B cell (primary cell): ENCODE measurements around the gene MAP3K15. TPM values are rescaled to one million over a fixed set of nuclear protein-coding genes. Genes with fewer than 3 reads are reported as not detected.

Source experiments
- ATAC-seq: fragments of 200-7000 bp; cut with Tn5 transposase; one replicate; pipeline ENCODE4 v1.10.0; 2021; ENCODE audit warnings: low read depth, mild to moderate bottlenecking, moderate number of reproducible peaks, moderate library complexity
- CTCF ChIA-PET: fragments of 350-600 bp; sonication (Branson Sonifier 250); formaldehyde crosslinking; loops from one replicate; lab custom pipeline; 2021; ENCODE audit warnings: antibody characterized with exemption, inconsistent platforms; lab: Charles Lee
- POLR2A ChIA-PET: fragments of 350-600 bp; sonication (Branson Sonifier 250); formaldehyde crosslinking; loops from one replicate; lab custom pipeline; 2021; ENCODE audit warnings: antibody characterized with exemption; lab: Charles Lee
- DNase-seq: peaks from one replicate; pipeline ENCODE4 v3.0.0; 2013
- H2AFZ ChIP-seq: 2 replicates; pipeline ENCODE4 v1.6.1; 2012; ENCODE audit warnings: mild to moderate bottlenecking, low read depth, low read length; ENCODE audit not compliant: insufficient read depth, poor library complexity, severe bottlenecking
- H3K27ac ChIP-seq, 2 donors: 1 replicate in 1 of 2; 2 replicates in 1 of 2; pipeline ENCODE4 v1.5.1; 2012 to 2013; ENCODE audit warnings: low read length in 2 of 2, mild to moderate bottlenecking in 2 of 2, moderate library complexity in 1 of 2
- H3K27me3 ChIP-seq, 4 experiments: fragments of 200-600 bp in 1 of 4; sonication (generic) in 1 of 4; replicated peaks in 1 of 4; 1 replicate in 2 of 4; 2 replicates in 2 of 4; pipeline versions ENCODE4 v1.6.1 to v1.7.0; 2013 to 2016; ENCODE audit warnings: low read length in 3 of 4, mild to moderate bottlenecking in 2 of 4, mixed read lengths in 1 of 4, moderate library complexity in 1 of 4; ENCODE audit not compliant: insufficient read depth in 4 of 4, control insufficient read depth in 3 of 4; ENCODE audit errors: control extremely low read depth in 1 of 4
- H3K36me3 ChIP-seq, 2 experiments: replicated peaks in 1 of 2; 1 replicate in 1 of 2; 2 replicates in 1 of 2; pipeline versions ENCODE4 v1.6.1 to v1.7.1; 2013; ENCODE audit warnings: low read length in 1 of 2; ENCODE audit not compliant: insufficient read depth in 2 of 2, control insufficient read depth in 1 of 2; ENCODE audit errors: control extremely low read depth in 1 of 2, extremely low read depth in 1 of 2
- H3K4me1 ChIP-seq, 2 donors: fragments of 200-600 bp in 1 of 2; sonication (generic) in 1 of 2; 1 replicate in 1 of 2; 2 replicates in 1 of 2; pipeline versions ENCODE4 v1.5.1 to v1.6.1; 2013 to 2017; ENCODE audit warnings: low read length in 2 of 2; ENCODE audit not compliant: control insufficient read depth in 2 of 2, insufficient read depth in 2 of 2
- H3K4me2 ChIP-seq: replicated peaks from 2 replicates; pipeline ENCODE3; 2012; ENCODE audit warnings: mild to moderate bottlenecking, low read depth, low read length; ENCODE audit not compliant: poor library complexity, severe bottlenecking
- H3K4me3 ChIP-seq, 5 experiments: fragments of 200-600 bp in 1 of 5; sonication (generic) in 1 of 5; 1 replicate in 3 of 5; 2 replicates in 2 of 5; pipeline versions ENCODE4 v1.5.1 to v1.7.0; 2011 to 2016; ENCODE audit warnings: low read length in 4 of 5, mild to moderate bottlenecking in 4 of 5, low read depth in 2 of 5, control low read depth in 1 of 5, moderate library complexity in 1 of 5; ENCODE audit not compliant: insufficient read depth in 1 of 5; ENCODE audit errors: control extremely low read depth in 1 of 5, extremely low read depth in 1 of 5
- H3K79me2 ChIP-seq: fragments of 200-600 bp; sonication (generic); one replicate; pipeline ENCODE4 v1.6.0; 2016; ENCODE audit warnings: low read length; ENCODE audit not compliant: control insufficient read depth, insufficient read depth
- H3K9ac ChIP-seq: fragments of 200-600 bp; sonication (generic); 2 replicates; pipeline ENCODE4 v1.6.1; 2017; ENCODE audit warnings: mild to moderate bottlenecking, low read length, moderate library complexity
- H3K9me3 ChIP-seq, 3 donors: one replicate each; pipeline versions ENCODE4 v1.6.1 to v1.7.1; 2013; ENCODE audit warnings: low read length in 2 of 3; ENCODE audit not compliant: control insufficient read depth in 2 of 3, insufficient read depth in 1 of 3; ENCODE audit errors: control extremely low read depth in 1 of 3
- H4K20me1 ChIP-seq: 2 replicates; pipeline ENCODE4 v1.6.0; 2012; ENCODE audit warnings: mild to moderate bottlenecking, low read length; ENCODE audit not compliant: insufficient read depth, control insufficient read depth, poor library complexity, severe bottlenecking
- H3K27ac Mint-ChIP-seq: one replicate; pipeline ENCODE4 v1.8.0; 2021; ENCODE audit warnings: mixed read lengths
- H3K27me3 Mint-ChIP-seq: one replicate; pipeline ENCODE4 v1.8.0; 2021; ENCODE audit warnings: mixed read lengths
- H3K4me1 Mint-ChIP-seq: one replicate; pipeline ENCODE4 v1.8.0; 2021; ENCODE audit warnings: mixed read lengths
- H3K4me3 Mint-ChIP-seq: one replicate; pipeline ENCODE4 v1.8.0; 2021; ENCODE audit warnings: mixed read lengths
- H3K9me3 Mint-ChIP-seq: one replicate; pipeline ENCODE4 v1.8.0; 2022; ENCODE audit warnings: mixed read lengths; ENCODE audit not compliant: insufficient read depth
- CTCF ChIP-seq: fragments of 200-600 bp; IDR thresholded peaks from one replicate; pipeline ENCODE4 v1.8.0; 2022; ENCODE audit warnings: antibody characterized with exemption, mild to moderate bottlenecking
- EZH2 ChIP-seq: IDR thresholded peaks from 2 replicates; pipeline ENCODE4 v1.6.1; 2012; ENCODE audit warnings: borderline replicate concordance, low read depth, mild to moderate bottlenecking, moderate library complexity, low read length; ENCODE audit not compliant: insufficient read depth, poor library complexity, severe bottlenecking
- WGBS: methylation state at CpG from one replicate; pipeline ENCODE4 v1.1.5; 2013; ENCODE audit warnings: missing lambda C conversion rate; ENCODE audit not compliant: insufficient coverage; 5-methylcytosine and 5-hydroxymethylcytosine counted together
- intact Hi-C: fragments of 100-400 bp; cut with micrococcal nuclease; formaldehyde crosslinking; loops from one replicate; pipeline ENCODE4 v1.10.0; 2022
- polyA plus RNA-seq: library from polyadenylated mRNA; depleted of rRNA; stranded (reverse); fragments of >200 nt; gene quantifications from 2 replicates; pipeline ENCODE4 v1.2.3, GENCODE V29; 2012
- total RNA-seq, 2 donors: library from RNA; stranded (reverse); fragments of 120-200 nt in 1 of 2; gene quantifications; 1 replicate in 1 of 2; 2 replicates in 1 of 2; pipeline versions ENCODE4 v1.2.3 to v1.2.4, GENCODE V29; 2013 to 2022

Gene MAP3K15
- total and polyA plus RNA-seq, 2 donors (not counting 1 experiment from before 2014, with no cell fraction given), result not detected

- Mint-ChIP-seq H3K4me1 (no peaks in the 10 kb centered on the region), H3K27me3 (no peaks in the 10 kb centered on the region), H3K9me3 (no peaks in the 10 kb centered on the region), H3K27ac (no peak overlapping the region), H3K4me3 (no peak overlapping the region)
- ChIA-PET CTCF (no interaction called here), POLR2A (no interaction called here)
- no peaks in the 10 kb centered on the region for H3K9me3 ChIP-seq
- no peak overlapping the region for H3K4me3 ChIP-seq
- H3K4me2 ChIP-seq, result no peak overlapping the region
- TF ChIP-seq EZH2 (no peak), CTCF (no peak)
- no peaks in the 10 kb centered on the region for H3K4me1 ChIP-seq
- intact Hi-C loops, result no loop called here
- no peak overlapping the region for H3K9ac ChIP-seq
- H3K27me3 ChIP-seq, result peaks cover 0 to 2% (median 0%) of the 10 kb centered on the region in 4 experiments
- H3K79me2 ChIP-seq, result no peaks in the 10 kb centered on the region
- H3K27ac ChIP-seq, result no peak overlapping the region
- DNase-seq (no peak), ATAC-seq (no peak)
- no peaks in the 10 kb centered on the region for H3K36me3 ChIP-seq
- no peak overlapping the region for H2AFZ ChIP-seq
- H4K20me1 ChIP-seq, result no peaks in the 10 kb centered on the region
- WGBS, result no CpG with 5 or more reads among the region's 1 CpG
These were observed 52.4 kb downstream of the MAP3K15 start for GRCh38 chrX:19462879-19463278.

GRCh38 chrX:19462231-19462630 lies 53.1 kb downstream of the MAP3K15 start:
- ChIA-PET POLR2A (no interaction called here), CTCF (no interaction called here)
- TF ChIP-seq EZH2 (no peak), CTCF (no peak)
- Mint-ChIP-seq H3K9me3 (no peaks in the 10 kb centered on the region), H3K4me1 (no peaks in the 10 kb centered on the region), H3K4me3 (no peak overlapping the region), H3K27me3 (no peaks in the 10 kb centered on the region), H3K27ac (no peak overlapping the region)
- ATAC-seq (no peak), DNase-seq (no peak)
- Histone ChIP-seq H3K4me3 (no peak overlapping the region), H3K27me3 (peaks cover 0 to 2% (median 0%) of the 10 kb centered on the region in 4 experiments), H3K4me2 (no peak overlapping the region), H3K27ac (no peak overlapping the region), H4K20me1 (no peaks in the 10 kb centered on the region), H3K9me3 (no peaks in the 10 kb centered on the region), H2AFZ (no peak overlapping the region), H3K79me2 (no peaks in the 10 kb centered on the region), H3K36me3 (no peaks in the 10 kb centered on the region), H3K9ac (no peak overlapping the region), H3K4me1 (no peaks in the 10 kb centered on the region)
- no CpG with 5 or more reads among the region's 2 CpGs for WGBS
- intact Hi-C loops, result no loop called here
